ENCODE measurements around the gene TMEM143.

DNA sequence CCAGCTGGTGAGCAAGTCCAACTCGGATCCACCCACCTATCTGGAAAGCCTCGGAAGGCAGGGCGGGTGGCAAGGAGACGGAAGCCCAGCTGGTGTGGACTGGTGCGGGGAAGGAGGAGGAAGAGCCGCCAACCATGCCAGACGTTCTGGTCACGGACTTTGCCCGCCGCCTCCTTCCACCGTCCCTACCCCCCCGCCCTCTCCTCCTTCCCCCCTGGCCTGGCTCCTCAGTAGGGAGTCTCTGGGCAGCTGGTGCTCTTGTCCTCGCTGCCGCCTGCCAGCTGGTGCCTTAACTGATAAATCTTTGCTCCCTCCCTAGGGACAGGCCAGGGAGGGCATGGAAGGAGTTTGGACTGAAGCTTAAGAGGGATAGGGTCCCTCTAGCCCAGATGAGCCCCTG is 5.2 kb upstream of the TMEM143 start:
- TF ChIP-seq, protein P1, sequence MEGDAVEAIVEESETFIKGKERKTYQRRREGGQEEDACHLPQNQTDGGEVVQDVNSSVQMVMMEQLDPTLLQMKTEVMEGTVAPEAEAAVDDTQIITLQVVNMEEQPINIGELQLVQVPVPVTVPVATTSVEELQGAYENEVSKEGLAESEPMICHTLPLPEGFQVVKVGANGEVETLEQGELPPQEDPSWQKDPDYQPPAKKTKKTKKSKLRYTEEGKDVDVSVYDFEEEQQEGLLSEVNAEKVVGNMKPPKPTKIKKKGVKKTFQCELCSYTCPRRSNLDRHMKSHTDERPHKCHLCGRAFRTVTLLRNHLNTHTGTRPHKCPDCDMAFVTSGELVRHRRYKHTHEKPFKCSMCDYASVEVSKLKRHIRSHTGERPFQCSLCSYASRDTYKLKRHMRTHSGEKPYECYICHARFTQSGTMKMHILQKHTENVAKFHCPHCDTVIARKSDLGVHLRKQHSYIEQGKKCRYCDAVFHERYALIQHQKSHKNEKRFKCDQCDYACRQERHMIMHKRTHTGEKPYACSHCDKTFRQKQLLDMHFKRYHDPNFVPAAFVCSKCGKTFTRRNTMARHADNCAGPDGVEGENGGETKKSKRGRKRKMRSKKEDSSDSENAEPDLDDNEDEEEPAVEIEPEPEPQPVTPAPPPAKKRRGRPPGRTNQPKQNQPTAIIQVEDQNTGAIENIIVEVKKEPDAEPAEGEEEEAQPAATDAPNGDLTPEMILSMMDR (conservative IDR thresholded peaks at IDR 0.05; ENCODE audit: low read depth, low read length) = no peak
- TF ChIP-seq EZH2 (IDR thresholded peaks at IDR 0.05; ENCODE audit: borderline replicate concordance, low read depth, low read length, poor library complexity, severe bottlenecking) = no peak

Data from A673 (cell line).